Activated gamma-delta T cell treated with Interleukin-2 at 50 U/mL for 16 hours (primary cell): ENCODE measurements around the gene CFAP410.

Source experiments
- DNase-seq: peaks from one replicate; pipeline ENCODE4 v3.0.0-alpha.2; 2020

Gene CFAP410

GRCh38 chr21:44282370-44282769 lies 56.8 kb downstream of the CFAP410 start:
- no peak for DNase-seq

GRCh38 chr21:44281801-44282200 lies 57.4 kb downstream of the CFAP410 start:
- no peak for DNase-seq

- DNase-seq = no peak
Measured at GRCh38 chr21:44279354-44280260, 59.6 kb downstream of the CFAP410 start.
